ENCODE measurements around the gene PCAT6.

- no peak for TF ChIP-seq CTCF (IDR thresholded peaks at IDR 0.05; ENCODE audit: insufficient read depth, low read length)
- no peak for TF ChIP-seq POLR2AphosphoS5 (IDR thresholded peaks at IDR 0.05; ENCODE audit: low read depth)
- TF ChIP-seq REST (IDR thresholded peaks at IDR 0.05; ENCODE audit: insufficient replicate concordance, low read depth) = no peak
- no peak for TF ChIP-seq GABPA (IDR thresholded peaks at IDR 0.05; ENCODE audit: low read depth)
- TF ChIP-seq SPI1 (IDR thresholded peaks at IDR 0.05; ENCODE audit: borderline replicate concordance, low read depth) = no peak
Measured at GRCh38 chr1:202802998-202803932, 7.5 kb upstream of the PCAT6 start.

All from HL-60 (cell line).